ENCODE measurements around the gene OR4D9.
"Not testable (repeated sequence)": the region's sequence is repeated elsewhere in the genome, so short reads cannot be mapped to it uniquely, and the experiment has no call there.

The OR4D9 gene

GRCh38 chr11:59532620-59533019 is 21.3 kb downstream of the OR4D9 start:
- in situ Hi-C loops (cut with MboI; ENCODE audit: low sequenced_read_pairs, unreplicated experiment), result loop anchor here (25.0 kb wide), 1 partner anchor 280 kb away; the partner anchor contains the start of gene MRPL16
- DNase-seq (ENCODE audit: low spot score), result no peak
- TF ChIP-seq, protein P1, sequence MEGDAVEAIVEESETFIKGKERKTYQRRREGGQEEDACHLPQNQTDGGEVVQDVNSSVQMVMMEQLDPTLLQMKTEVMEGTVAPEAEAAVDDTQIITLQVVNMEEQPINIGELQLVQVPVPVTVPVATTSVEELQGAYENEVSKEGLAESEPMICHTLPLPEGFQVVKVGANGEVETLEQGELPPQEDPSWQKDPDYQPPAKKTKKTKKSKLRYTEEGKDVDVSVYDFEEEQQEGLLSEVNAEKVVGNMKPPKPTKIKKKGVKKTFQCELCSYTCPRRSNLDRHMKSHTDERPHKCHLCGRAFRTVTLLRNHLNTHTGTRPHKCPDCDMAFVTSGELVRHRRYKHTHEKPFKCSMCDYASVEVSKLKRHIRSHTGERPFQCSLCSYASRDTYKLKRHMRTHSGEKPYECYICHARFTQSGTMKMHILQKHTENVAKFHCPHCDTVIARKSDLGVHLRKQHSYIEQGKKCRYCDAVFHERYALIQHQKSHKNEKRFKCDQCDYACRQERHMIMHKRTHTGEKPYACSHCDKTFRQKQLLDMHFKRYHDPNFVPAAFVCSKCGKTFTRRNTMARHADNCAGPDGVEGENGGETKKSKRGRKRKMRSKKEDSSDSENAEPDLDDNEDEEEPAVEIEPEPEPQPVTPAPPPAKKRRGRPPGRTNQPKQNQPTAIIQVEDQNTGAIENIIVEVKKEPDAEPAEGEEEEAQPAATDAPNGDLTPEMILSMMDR (IDR thresholded peaks at IDR 0.05; ENCODE audit: borderline replicate concordance, control extremely low read depth, extremely low read depth, insufficient read depth, missing control alignments), result no peak

DNA sequence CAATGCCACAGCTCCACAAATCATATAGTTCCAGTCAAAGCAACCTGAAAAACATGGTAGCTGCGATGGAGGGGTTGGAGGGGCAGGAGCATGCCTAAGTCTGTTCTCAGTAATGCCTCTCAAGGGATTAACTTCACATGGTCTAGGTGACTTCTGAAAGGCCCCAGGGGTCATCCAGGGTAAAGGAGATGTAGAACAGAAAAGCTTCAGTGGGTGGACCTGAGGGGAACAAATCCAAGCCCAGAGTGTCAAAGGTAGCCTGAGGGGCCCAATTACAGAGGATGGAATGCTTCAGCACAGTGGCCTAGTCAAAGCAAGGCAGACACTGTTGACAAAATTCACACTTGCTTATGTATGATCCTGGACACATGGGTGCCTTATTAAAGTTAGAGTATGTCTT is 23.3 kb downstream of the OR4D9 start:
- TF ChIP-seq, protein P1 (IDR thresholded peaks at IDR 0.05; ENCODE audit: borderline replicate concordance, control extremely low read depth, extremely low read depth, insufficient read depth, missing control alignments), result no peak
- in situ Hi-C loops (cut with MboI; ENCODE audit: low sequenced_read_pairs, unreplicated experiment), result loop anchor here (25.0 kb wide), 1 partner anchor 278 kb away; the partner anchor contains the start of gene MRPL16
- no peak for DNase-seq (ENCODE audit: low spot score)

DNA sequence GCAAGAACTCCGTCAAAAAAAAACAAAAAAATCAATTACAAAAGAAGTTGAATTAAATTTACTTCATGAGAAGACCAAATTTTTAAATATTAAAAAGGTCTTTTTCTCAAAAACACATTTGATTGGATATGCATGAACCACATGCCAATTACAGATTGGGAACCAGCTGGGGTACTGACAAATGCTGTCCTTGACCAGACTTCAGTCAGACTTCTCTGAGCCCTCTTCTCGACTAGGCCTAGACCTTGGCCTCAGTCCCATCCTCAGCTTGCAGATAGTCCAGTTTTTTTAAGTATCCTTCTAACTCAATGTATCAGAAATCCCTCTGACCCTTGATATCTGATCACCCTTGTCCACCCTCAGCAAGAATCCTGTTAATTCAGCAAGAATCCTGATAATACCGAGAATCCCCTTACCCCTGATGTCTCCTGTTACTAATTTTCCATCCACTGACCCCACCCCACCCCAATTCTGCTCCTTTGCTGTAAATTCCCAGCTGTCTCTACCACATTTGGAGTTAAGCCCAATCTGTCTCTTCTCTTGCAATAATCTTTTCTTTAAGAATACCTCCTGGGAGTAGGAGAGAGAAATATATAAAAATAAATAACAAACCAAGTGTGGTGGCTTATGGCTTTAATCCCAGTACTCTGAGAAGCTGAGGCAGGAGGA is 30.9 kb downstream of the OR4D9 start:
- no peak for DNase-seq (ENCODE audit: low spot score)
- in situ Hi-C loops (cut with MboI; ENCODE audit: low sequenced_read_pairs, unreplicated experiment), result loop anchor here (25.0 kb wide), 1 partner anchor 270 kb away; the partner anchor contains the start of gene MRPL16
- TF ChIP-seq, protein P1 (IDR thresholded peaks at IDR 0.05; ENCODE audit: borderline replicate concordance, control extremely low read depth, extremely low read depth, insufficient read depth, missing control alignments), result no peak

DNA sequence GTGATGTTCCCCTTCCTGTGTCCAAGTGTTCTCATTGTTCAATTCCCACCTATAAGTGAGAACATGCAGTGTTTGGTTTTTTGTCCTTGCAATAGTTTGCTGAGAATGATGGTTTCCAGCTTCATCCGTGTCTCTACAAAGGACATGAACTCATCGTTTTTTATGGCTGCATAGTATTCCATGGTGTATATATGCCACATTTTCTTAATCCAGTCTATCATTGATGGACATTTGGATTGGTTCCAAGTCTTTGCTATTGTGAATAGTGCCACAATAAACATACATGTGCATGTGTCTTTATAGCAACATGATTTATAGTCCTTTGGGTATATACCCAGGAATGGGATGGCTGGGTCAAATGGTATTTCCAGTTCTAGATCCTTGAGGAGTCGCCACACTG is 32.4 kb downstream of the OR4D9 start:
- in situ Hi-C loops (cut with MboI; ENCODE audit: low sequenced_read_pairs, unreplicated experiment), result loop anchor here (25.0 kb wide), 1 partner anchor 269 kb away; the partner anchor contains the start of gene MRPL16
- DNase-seq (ENCODE audit: low spot score), result not testable (repeated sequence)

- in situ Hi-C loops (cut with MboI; ENCODE audit: low sequenced_read_pairs, unreplicated experiment), result loop anchor here (25.0 kb wide), 1 partner anchor 267 kb away; the partner anchor contains the start of gene MRPL16
- DNase-seq (ENCODE audit: low spot score), result no peak
- TF ChIP-seq, protein P1 (IDR thresholded peaks at IDR 0.05; ENCODE audit: borderline replicate concordance, control extremely low read depth, extremely low read depth, insufficient read depth, missing control alignments), result no peak
Measured at GRCh38 chr11:59544869-59545178, 33.5 kb downstream of the OR4D9 start.

DNA sequence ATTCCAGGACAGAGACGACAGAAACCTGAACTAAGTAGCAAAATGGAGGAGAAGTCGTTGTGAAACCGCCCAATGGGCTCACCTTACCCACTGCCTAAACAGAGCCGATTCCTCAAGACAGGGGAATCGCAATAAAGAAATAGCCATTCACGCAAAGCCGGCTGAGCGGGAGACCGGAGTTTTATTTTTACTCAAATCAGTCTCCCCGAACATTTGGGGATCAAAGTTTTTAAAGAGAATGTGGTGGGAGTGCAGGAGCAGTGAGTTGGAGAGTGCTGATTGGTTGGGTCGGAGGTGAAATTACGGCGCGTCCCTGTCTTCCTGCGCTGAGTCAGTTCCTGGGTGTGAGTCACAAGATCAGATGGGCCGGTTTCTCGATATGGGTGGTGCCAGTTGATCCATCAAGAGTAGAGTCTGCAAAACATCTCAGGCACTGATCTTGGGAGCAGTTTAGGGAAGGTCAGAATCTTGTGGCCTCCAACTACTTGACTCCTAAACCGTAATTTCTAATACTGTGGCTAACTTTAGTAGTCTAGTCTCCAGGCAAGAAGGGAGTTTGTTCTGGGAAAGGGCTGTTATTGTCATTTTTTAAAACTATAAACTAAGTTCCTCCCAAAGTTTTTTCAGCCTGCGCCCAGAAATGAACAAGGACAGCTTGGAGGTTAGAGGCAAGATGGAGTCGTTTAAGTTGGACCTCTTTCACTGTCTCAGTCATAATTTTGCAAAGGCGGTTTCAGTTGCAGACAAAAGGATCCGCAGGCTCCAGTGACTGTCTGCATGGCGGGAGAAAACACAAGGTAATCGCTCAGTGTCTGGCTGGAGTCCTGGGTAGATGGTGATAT is 34.1 kb downstream of the OR4D9 start:
- DNase-seq (ENCODE audit: low spot score), result no peak
- TF ChIP-seq, protein P1 (IDR thresholded peaks at IDR 0.05; ENCODE audit: borderline replicate concordance, control extremely low read depth, extremely low read depth, insufficient read depth, missing control alignments), result no peak
- in situ Hi-C loops (cut with MboI; ENCODE audit: low sequenced_read_pairs, unreplicated experiment), result loop anchor here (25.0 kb wide), 1 partner anchor 267 kb away; the partner anchor contains the start of gene MRPL16

DNA sequence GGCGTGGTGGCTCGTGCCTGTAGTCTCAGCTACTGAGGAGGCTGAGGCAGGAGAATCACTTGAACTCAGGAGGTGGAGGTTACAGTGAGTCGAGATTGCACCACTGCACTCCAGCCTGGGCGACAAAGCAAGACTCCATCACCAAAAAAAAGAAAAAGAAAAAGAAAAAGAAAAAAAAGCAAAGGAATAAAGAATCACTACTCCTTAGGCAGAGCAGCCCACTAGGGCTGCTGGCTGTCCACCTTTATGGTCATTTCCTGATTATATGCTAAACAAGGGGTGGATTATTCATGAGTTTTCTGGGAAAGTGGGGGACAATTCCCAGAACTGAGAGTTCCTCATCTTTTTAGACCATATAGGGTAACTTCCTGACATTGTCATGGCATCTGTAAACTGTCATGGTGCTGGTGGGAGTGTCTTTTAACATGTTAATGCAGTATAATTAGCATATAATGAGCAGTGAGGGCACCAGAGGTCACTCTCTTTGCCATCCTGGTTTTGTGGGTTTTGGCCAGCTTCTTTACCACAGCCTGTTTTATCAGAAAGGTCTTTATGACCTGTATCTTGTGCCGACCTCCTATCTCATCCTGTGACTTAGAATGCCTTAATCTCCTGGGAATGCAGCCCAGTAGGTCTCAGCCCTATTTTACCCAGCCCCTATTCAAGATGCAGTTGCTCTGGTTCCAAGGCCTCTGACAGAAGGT is 36.4 kb downstream of the OR4D9 start:
- not testable (repeated sequence) for DNase-seq (ENCODE audit: low spot score)
- in situ Hi-C loops (cut with MboI; ENCODE audit: low sequenced_read_pairs, unreplicated experiment), result loop anchor here (25.0 kb wide), 1 partner anchor 265 kb away; the partner anchor contains the start of gene MRPL16

All from GM13976 (cell line).